ENCODE data around the gene SRL.

The SRL gene

DNA sequence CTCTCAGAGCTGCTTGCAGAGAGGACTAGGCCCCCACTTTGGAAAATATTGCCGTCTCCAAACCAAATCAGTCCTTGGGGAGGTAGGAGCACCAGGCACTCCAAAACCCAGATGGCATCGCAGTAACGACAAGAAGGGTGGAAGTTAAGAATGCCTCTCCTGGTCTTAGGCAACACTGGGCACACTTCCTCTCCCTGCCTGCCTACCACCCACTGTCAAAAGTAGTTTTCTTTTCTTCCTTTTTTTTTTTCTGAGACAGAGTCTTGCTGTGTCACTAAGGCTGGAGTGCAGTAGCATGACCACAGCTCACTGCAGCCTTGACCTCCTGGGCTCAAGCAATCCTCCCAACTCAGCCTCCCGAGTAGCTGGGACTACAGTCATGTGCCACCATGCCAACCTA, 47.2 kb downstream of the SRL start:
- no peak for FAIRE-seq

DNA sequence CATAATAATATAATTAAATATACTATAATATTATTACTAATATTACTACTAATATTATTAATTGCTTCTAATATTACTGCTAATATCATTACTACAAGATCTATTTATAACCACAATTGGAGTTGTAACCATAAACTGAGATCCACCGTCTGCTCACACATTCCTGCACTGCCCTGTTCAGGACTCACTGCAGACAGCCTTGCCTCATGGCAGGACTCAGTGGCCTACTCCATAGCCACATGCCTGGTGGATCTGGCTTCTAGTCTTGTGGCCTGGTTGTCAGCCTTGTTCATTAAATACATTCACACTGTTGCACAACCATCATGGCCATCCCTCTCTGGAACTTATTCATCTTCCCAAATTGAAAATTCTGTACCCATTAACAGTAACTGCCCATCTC, 48.0 kb downstream of the SRL start:
- FAIRE-seq, result no peak

DNA sequence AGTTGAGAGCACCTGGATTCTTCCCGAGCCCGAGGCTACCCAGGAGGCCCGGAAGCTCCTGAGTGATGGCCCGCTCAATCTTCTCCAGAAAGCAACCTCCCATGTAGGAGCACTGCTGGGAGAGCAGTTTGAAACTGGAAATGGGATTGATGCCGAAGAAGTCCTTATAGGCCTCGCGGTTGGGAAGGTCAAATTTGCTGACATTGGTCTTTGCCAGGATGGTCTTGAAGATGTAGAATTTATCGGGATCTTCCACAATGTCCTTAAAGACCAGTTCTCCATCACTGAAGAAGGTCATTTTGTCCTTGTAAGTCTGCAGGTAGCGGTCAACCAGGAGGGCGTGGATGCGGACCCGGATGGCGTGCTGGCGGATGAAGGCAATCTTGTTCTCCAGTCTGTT, 49.7 kb downstream of the SRL start:
- no peak for FAIRE-seq

DNA sequence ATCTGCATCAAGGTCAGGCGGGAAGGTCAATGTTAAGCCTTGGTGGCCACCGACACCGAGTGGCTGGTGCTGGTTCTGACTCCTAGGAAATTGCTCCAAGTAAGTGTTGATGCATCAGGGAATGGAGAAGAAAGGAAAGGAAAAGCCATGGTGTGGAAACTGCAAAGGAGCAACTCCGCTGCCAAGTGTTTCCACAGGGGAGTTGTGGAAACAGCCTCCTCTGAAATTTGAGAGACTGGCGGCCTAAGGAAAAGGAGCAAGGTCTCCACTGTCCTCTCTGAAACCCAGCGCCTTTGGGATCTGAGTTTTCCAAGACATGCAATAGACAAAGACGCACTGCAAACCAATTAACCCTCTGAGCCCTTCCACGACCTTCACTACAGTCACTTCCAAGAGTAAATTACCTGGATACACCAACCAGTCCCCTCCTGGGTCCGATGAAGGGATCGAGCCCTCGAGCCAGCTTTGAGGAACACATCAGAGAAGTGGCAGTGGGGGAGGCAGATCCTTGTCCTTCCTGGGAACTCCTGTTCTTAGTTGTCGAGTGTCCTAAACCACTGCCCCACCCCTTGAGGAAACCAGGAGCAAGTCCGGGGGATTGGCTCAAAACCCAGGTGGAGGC, 51.1 kb downstream of the SRL start:
- no peak for FAIRE-seq

DNA sequence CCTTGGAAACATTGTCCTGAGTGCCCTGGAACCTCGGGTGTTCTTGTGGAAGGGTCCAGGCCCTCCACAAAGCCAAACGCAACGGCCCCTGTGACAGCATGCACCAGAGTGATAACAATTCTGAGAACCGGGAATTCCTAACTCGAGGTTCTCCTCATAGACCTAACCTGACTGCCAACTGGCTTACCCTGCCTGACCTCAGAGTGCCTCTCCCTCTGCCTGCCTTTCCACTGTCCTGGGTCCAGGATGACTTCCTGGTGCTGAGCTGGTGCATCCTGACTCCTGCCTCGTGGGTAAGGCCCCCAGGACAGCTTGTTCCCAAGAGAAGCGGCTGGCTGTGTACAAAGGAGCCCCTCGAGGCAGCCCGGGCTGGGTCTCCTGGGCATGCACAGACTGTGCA, 51.8 kb downstream of the SRL start:
- no peak for FAIRE-seq

DNA sequence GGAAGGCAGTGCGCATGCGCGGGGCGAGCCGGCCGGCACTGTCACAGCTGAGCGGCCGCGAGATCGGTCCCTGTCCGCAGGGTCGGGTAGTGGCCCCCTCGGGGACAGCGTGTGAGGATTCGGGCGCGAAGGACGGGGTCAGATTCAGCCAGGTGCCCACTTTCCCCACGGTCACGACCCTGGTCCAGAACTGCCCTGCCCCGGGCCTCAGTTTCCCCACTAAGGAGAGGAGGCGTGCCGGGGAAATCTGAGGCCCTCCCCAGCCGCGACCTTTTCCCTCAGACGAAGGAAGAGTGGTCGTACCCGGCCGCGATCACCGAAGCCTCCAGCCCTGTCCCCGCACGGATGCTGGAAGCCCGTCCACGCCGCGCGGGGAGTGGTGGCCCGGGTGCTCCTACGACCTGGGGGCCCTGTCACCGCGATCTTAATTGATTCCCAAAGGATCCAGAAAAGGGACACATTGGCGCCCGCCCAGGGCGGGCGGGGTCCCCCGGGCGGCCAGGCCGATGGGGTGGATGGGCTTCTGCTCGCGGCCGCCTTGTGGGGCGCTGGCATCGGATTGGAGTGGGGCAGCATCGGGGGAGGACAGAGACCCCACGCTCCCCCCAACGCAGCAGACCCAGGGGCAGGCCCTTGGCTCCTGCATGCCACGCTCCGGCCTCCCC, 57.7 kb downstream of the SRL start:
- no peak for FAIRE-seq

DNA sequence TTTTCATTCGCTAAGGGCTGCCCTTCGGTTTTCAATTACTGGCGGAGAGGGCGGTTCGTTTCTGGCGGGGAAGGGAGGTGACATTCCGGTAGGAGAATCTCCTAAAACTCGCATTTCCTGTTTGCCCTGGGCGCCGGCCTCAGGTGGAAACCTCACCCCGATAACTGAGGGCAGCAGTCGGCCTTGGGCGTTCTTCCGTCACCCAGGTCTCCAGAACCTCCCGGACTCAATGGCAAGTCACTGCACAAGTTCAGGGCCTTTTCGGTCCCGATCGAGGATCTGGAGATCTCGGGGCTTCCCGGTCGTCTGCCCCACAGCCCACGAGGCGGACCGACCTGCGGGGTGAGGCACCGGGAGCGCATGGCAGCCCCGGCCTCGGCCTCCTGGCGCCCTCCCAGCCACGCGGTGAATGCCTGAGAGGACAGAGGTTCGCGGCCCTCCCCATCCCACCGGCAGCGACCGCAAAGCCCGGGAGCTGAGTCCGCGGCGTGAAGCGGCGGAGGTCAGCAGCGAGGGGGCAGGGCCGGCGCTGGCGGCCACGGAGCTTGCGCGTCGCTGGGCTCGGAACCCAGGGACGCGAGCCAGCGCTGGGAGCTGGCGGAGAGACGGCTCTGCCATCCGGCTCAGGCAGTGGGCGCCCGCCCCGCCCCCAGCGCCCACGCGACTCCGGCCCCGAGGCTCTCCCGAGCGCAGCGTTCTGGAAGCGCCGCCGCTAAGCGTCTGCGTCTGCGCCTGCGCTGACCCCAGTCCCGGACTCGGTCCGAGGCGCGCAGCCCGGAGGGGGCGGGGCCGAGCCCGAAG, 58.4 kb downstream of the SRL start:
- no peak for FAIRE-seq

DNA sequence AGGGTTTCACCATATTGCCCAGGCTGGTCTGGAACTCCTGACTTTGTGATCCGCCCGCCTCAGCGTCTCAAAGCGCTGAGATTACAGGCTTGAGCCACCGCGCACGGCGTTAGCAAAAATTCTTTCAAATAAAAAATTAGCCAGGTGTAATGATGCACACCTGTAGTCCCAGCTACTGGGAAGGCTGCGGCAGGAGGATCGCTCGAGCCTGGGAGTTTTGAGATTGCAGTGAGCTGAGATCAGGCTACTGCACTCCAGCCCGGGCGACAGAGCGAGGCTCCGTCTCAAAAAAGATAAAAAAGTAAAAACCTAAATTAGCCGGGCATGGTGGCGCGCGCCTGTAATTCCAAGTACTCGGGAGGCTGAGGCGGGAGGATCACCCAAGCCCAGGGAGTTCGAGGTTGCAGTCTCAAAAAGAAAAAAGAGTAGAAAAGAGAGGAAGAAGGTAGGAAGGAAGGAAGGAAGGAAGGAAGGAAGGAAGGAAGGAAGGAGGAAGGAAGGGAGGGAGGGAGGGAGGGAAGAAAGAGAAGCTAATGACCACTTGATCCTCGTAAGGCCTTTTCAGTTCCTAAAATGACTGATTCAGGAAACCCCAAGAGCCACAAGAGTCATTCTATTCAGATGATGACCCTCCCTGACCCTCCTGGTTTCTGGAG, 59.2 kb downstream of the SRL start:
- FAIRE-seq, result no peak

DNA sequence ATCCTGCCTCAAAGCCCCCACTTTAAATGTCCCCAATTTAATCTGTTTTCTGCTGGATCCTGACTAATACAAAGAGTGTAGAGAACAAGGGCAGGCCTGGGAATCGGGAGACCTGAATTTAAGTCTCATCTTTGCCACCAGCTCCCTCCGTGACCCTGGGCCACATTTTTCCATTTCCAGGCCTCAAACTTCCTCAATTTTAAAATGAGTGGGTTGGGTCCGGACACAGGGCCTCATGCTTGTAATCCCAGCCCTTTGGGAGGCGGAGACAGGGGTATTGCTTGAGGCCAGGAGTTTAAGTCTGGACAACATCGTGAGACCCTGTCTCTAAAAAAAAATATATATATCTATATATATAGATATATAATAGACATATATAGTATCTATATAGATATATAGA, 61.4 kb downstream of the SRL start:
- no peak for FAIRE-seq

DNA sequence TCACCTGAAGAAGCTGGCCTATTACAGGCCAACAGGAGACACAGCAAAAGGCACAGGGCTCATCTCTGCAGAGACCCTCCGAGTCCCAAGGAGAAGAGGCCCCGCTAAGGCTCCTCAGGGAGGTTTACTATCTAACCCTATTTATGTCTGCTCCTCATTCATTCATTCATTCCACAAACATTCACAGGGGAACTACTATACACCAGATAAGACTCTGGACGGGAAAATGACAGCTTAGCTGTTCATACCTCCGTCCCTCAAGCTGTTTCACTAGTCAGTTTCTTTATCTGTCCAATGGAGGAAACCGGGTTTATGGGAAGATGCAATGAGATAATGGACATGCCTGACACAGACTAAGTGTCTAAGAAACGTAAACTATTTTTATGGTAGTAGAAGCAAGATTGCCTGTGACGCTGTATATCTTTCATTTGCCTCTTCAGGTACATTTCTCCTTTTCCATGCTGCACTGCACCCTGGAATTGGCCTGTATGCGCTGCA, 62.1 kb downstream of the SRL start:
- no peak for FAIRE-seq

DNA sequence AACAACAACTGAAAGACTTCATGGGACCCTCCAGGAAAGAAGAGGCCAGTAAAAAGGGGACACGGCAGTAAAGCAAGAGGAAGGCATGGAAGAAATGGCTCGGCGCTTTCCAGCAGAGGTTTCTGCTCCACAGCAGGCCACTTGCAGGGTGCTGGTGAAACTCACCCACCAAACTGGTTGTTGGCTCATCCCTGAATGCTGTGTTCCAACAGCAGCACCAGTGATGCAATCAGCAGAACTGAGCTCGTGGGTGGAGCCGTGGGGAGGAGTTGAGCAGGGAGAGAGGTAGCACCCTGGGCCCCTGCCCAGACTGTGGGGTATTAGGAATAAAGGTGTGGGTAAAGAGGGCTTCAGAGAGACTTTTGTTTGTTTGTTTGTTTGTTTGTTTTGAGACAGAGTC, 62.9 kb downstream of the SRL start:
- FAIRE-seq, result no peak

DNA sequence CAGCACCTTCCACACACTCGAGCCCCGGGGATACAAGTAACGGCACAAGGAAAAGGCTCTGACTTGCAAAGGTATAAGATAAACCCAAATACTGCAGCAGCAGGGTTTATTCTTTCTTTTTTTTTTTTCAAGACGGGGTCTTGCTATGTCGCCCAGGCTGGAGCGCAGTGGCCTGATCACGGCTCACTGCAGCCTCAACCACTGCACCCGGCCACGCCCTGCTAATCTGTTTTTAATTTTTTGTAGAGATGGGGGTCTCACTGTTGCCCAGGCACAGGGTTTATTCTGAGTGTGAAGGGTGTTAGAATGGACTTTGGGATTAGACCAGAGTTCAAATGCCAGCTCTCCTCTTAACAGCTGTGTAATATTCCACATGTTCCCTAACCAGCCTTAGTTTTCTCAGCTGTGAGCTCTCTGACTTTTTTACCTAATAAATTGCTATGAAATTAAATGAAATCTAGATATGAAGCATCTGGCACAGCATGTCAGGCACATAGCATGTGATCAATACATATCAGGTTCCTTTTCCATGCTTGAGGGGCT, 63.3 kb downstream of the SRL start:
- FAIRE-seq, result no peak

DNA sequence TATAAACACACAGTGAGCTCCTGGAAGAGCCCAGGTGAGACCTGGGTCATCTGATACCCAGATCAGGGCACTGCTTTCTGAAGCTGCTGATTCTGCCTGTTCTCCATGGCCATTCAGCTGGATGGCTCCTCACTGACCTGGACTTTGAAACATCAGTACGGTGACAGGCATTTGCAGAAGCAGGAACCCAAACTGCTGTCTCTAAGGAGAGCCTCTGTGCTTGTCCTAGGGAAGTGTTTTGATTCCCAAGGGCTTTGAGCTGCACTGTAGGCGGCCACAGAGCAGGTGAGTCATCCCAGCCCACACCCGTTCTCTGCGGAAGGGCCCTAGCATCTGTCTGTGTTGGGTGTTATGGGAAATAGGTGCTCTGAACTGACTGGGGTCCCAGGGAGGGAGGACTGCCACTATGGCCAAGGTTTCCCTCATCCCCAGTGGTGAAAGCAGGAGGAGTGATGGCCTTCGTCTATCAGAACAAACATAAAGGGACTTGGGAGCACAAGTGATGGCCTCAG, 64.9 kb downstream of the SRL start:
- FAIRE-seq, result no peak

DNA sequence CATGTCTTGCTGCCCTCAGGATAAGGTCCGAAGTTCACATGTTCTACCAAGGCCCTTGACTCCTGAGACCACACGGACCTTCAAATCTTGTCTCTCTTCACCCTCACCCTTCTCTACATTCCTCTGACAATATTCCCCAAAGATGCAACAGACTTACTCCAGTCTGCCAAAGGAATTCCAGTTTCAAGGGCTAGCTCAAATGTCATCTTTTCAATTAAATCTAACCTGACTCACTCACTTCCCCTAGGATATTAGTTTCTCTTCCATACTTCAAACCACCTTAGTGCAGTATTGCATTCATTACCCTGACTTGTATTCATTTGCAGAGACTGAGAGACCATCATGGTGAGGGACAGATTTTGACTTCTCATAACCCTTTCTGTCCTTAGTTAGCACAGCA, 66.0 kb downstream of the SRL start:
- no peak for FAIRE-seq

DNA sequence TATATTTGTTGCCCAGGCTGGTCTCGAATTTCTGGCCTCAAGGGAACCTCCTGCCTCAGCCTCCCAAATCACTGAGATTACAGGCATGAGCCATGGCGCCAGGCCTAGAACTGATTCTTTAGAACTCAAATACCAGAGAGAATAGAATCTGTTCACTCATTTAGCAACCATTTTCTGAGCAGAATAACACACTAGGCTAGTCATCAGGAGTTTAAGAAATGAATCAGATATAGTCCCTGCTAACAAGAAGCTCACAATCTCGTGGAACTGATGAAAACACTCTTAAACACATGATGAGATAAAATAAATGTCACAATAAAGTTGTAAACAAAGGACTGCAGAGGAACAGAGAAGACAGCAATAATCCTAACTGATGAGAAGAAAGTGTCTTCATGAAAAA, 69.8 kb downstream of the SRL start:
- no peak for FAIRE-seq

DNA sequence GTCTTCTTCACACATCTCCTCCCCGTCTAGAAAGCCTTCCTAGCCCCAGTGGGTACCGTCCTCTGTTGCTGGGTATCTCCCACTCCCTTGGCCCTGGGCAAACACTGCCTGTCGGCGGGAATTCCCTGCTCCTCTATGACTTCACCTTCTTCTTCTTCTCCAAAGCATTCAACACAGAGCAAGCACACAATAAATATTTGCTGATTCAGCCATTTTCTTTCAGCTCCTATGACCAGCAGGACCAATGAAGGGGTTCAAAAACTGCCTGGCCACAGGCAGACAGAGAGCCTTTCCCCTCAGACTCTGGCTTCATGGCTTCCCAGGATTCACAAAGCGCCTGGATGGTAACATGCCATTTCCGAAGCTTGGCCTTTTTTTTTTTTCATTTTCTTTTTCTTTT, 72.5 kb downstream of the SRL start:
- no peak for FAIRE-seq

DNA sequence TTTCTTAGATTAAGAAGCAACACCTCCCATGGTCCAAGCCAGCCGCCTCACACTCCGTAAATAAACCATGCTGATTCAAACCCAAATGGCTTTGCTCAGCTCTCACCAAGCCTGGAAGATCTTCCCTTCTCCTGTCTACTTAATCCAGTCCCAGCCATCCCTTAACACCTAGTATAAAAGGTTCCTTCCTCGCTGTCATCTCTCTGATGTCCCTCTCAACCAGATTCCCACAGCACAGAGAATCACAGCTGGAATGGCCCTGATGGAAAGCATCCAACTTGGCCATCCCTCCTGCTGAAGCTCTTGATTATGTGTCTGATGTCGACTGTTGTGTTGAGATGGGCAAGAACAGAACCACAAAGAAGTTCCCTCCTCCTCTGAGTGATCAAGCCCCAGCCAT, 75.1 kb downstream of the SRL start:
- FAIRE-seq, result no peak

DNA sequence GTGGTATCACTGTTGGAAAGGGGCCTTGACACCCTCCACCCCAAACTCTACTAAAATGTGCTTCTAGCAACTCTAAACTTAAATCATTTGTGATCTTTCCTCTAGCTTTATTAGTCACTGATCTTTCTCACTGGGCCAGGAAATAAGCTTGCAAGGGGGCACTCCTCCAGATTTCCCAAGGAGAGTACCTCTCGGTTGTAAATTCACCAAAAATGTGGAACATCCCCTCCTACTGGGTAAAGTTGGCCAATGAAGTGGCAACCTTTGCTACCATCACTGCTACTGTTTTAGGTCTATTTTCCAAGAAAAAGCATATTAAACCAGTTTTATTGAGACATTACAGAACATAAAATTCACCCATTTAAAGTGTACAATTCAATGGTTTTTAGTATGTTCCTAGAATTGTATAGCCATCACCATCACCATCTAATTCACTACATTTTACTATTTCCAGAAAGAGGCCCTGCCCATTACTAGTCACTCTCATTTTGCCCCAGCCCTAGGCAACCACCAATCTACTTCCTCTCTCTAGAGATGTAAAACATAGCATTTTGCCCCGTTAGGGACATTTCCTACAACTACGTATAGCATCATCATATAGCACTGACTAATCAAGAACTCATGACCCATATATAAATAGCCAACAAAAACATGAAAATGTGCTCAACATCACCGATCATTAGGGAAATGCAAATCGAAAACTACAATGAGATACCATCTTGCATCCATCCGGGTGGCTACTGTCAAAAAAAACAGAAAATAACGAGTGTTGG, 81.0 kb downstream of the SRL start:
- FAIRE-seq, result no peak

DNA sequence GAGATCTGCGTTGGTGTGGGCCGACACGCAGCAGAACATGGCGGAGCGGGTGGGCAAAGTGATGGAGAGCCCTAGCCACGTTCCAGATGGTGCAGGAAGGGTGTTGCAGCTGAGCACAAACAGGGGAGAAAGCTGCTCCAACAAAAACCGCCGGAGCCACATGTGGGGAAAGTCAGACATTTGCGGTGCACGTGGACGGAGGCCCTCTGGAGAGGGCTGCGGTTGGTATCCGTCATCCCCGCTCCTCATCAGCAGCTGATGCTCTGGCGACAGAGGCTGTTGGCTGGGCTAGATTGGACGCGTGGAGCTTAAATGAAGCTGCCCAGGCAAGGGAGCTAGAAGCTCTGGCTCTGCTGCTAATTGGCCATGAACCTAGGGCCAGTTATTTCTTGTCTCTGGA, 82.2 kb downstream of the SRL start:
- FAIRE-seq, result no peak

DNA sequence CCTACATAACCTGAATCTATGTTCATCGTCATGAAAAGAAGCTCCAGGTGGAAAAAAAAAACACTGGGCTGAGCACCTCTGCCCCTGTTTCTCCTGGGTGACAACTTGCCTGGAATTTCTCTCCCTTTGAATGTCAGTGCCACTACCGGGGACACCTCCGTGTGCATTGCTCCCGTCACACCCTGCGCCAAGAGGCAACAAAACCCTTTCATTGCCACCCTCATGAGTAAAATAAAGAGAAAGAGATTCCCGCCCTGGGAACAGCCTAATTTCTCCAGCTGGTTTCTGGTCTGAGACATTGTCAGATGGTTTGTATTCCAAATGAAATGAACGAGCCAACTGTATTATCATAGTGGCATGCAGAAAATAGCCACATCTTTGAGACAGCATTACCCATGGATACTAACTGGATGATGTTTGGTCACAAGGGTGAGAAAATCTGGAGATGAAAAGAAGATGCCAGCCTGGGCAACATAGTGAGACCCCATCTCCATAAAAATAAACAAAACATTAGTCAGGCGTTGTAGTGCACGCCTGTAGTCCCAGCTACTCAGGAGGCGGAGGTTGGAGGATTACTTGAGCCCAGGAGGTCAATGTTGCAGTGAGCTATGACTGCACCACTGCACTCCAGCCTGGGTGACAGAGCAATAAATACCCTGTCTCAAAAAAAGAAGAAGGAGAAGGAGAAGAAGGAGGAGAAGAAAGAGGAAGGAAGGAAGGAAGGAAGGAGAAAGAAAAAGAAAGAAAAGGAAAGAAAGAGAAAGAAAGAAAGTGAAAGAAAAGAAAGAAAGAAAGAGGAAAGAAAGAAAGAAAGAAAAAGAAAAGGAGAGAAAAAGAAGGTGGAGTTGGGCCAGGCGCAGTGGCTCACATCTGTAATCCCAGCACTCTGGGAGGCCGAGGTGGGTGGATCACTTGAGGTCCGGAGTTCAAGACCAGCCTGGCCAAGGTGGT, 83.5 kb downstream of the SRL start:
- FAIRE-seq, result no peak

DNA sequence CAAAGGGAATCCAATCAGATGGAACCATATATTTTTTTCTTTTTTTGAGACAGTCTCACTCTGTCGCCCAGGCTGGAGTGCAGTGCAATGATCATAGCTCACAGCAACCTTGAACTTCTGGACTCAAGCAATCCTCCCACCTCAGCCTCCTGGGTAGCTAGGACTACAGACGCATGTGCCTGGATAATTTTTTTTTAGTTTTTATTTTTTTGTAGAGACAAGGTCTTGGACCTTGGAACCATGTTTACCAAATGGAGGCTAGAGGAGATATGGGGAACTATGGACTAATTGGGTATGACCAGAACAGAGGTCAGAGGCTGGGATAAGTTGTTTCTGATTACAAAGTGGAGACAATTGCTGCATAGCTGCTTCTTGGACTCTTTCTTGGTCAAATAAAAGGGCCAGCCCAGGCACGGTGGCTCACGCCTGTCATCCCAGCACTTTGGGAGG, 84.5 kb downstream of the SRL start:
- FAIRE-seq, result no peak

All from endometrium (tissue), 2 donors.